GM10248 (cell line): Measurements from ENCODE around the gene M1AP.

Source experiments
- CTCF ChIA-PET: fragments of 300-600 bp; sonication (Branson Sonifier 250); formaldehyde crosslinking; extraction: SDS; loops from one replicate; lab custom pipeline; 2021; ENCODE audit warnings: antibody characterized with exemption; lab: Yijun Ruan, JAX
- POLR2A ChIA-PET: fragments of 350-650 bp; sonication (Branson Sonifier 250); formaldehyde crosslinking; extraction: SDS; loops from one replicate; lab custom pipeline; 2020; ENCODE audit warnings: antibody characterized with exemption; lab: Yijun Ruan, JAX
- DNase-seq: peaks from one replicate; pipeline ENCODE4 v3.0.0; 2012; ENCODE audit errors: extremely low spot score
- TF ChIP-seq, protein P1 (sequence below): IDR thresholded peaks from 2 replicates; pipeline ENCODE4 v1.5.1; 2012; ENCODE audit warnings: mild to moderate bottlenecking, low read depth; ENCODE audit errors: extremely low read depth, missing control alignments, control extremely low read depth

M1AP gene

GRCh38 chr2:74582184-74582583 is 65.9 kb downstream of the M1AP start:
- TF ChIP-seq, protein P1, sequence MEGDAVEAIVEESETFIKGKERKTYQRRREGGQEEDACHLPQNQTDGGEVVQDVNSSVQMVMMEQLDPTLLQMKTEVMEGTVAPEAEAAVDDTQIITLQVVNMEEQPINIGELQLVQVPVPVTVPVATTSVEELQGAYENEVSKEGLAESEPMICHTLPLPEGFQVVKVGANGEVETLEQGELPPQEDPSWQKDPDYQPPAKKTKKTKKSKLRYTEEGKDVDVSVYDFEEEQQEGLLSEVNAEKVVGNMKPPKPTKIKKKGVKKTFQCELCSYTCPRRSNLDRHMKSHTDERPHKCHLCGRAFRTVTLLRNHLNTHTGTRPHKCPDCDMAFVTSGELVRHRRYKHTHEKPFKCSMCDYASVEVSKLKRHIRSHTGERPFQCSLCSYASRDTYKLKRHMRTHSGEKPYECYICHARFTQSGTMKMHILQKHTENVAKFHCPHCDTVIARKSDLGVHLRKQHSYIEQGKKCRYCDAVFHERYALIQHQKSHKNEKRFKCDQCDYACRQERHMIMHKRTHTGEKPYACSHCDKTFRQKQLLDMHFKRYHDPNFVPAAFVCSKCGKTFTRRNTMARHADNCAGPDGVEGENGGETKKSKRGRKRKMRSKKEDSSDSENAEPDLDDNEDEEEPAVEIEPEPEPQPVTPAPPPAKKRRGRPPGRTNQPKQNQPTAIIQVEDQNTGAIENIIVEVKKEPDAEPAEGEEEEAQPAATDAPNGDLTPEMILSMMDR, result no peak
- no peak for DNase-seq
- ChIA-PET POLR2A (no interaction called here), CTCF (interaction anchor here (1.5 to 10.8 kb wide), 5 partner anchors 6 to 99 kb away, joined by 4 to 188 read pairs (median 4); partner anchors contain the start of genes CCDC142 and TTC31)

- POLR2A ChIA-PET, result no interaction called here
- TF ChIP-seq, protein P1, result no peak
- DNase-seq, result no peak
- CTCF ChIA-PET, result interaction anchor here (11.2 kb wide), 1 partner anchor 6 kb away, joined by 188 read pairs; no protein-coding TSS in a partner anchor
Measured at GRCh38 chr2:74581463-74581862, 66.7 kb downstream of the M1AP start.

- TF ChIP-seq, protein P1, result no peak
- POLR2A ChIA-PET, result no interaction called here
- CTCF ChIA-PET, result interaction anchor here (0.9 to 11.2 kb wide), 6 partner anchors 9 to 158 kb away, joined by 3 to 188 read pairs (median 4); partner anchors contain the start of genes C2orf81, CCDC142, TTC31 and WDR54
- no peak for DNase-seq
Measured at GRCh38 chr2:74578408-74578807, 69.7 kb downstream of the M1AP start.

DNA sequence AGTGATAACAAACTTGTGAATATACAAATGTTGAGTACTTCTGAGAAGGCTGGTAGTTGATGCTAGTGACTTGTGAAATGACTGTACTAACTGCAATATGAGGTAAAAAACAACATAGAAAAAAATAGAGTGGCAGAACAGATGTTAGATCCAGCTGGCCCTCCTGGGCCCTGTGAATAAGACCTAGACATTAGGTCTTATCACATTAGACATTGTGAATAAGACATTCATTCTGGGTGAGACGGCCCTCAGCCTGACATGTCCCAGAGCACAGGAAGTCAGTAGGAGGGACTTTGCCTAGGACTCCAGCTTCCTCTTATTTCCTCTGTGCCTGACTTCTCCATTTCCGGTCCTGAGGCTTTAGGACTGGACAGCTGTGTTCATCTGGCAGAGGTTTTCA is 70.7 kb downstream of the M1AP start:
- POLR2A ChIA-PET, result interaction anchor here (0.6 kb wide), 1 partner anchor 12 kb away, joined by 3 read pairs; no protein-coding TSS in a partner anchor
- DNase-seq, result no peak
- CTCF ChIA-PET, result interaction anchor here (1.1 to 11.2 kb wide), 9 partner anchors 10 to 157 kb away, joined by 3 to 188 read pairs (median 4); partner anchors contain the start of genes C2orf81, CCDC142, TTC31 and WDR54
- TF ChIP-seq, protein P1, result no peak

- CTCF ChIA-PET, result interaction anchor here (1.2 to 11.2 kb wide), 7 partner anchors 9 to 95 kb away, joined by 3 to 188 read pairs (median 4); partner anchors contain the start of genes CCDC142 and TTC31
- TF ChIP-seq, protein P1, result no peak
- POLR2A ChIA-PET, result no interaction called here
- DNase-seq, result no peak
Measured at GRCh38 chr2:74576863-74577229, 71.3 kb downstream of the M1AP start.

GRCh38 chr2:74576211-74576862 is 71.8 kb downstream of the M1AP start:
- DNase-seq, result no peak
- TF ChIP-seq, protein P1, result no peak
- ChIA-PET POLR2A (no interaction called here), CTCF (interaction anchor here (1.2 to 11.2 kb wide), 7 partner anchors 9 to 114 kb away, joined by 3 to 188 read pairs (median 19); partner anchors contain the start of genes CCDC142 and TTC31)
